ENCODE data around the gene MED13L.

DNA sequence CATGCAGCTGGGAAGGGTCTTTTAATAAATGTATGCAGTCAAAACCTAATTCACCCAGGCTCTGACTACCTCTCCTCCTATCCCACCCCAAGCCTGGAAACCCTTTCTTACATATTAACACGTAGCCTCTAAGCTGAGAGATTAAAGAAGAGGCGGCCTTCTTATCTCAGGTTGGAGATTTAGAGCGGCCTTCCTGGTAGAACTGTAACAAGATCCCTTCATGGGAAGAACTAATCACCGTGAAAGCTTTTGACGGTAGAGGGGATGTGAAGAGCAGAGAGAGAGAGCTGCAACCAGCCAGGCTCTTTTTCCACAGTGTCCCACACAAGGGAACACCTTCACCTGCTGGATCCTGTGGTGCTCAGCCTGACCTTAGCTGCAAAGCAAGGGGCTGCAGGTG, 367.4 kb downstream of the MED13L start:
- TF ChIP-seq CTCF (IDR thresholded peaks at IDR 0.05) (no peak), POLR2A (IDR thresholded peaks at IDR 0.05) (no peak)
